SH-SY5Y (cell line): Measurements from ENCODE around the gene CHM.

Experiments
- GATA2 ChIP-seq: IDR thresholded peaks from 2 replicates; pipeline ENCODE4 v1.6.1; 2011; ENCODE audit warnings: mild to moderate bottlenecking, low read depth, low read length
- GATA3 ChIP-seq: IDR thresholded peaks from 2 replicates; pipeline ENCODE4 v1.6.1; 2011; ENCODE audit warnings: low read depth, mild to moderate bottlenecking, low read length, moderate library complexity

DNA sequence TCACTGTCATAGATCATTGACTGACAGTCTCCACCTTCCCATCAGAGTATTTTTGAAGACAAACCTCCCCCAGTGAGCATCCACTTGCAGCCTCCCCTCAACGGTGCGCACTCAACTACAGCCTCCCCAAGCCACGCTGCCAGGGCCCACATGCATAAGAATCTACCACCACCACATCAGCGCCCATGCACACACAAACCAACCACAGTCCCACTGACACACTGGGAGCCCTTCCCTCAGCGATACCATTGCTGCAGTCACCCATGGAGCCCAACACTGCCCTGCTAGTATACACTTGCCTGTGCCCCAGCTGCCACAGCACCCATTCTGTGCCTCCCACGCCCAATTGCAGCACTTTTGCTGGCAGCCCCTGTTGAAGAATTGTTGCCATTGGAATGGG lies 132.9 kb downstream of the CHM start:
- TF ChIP-seq GATA3, result no peak
- no peak for TF ChIP-seq GATA2
